ENCODE data around the gene TUT1.

Gene TUT1

DNA sequence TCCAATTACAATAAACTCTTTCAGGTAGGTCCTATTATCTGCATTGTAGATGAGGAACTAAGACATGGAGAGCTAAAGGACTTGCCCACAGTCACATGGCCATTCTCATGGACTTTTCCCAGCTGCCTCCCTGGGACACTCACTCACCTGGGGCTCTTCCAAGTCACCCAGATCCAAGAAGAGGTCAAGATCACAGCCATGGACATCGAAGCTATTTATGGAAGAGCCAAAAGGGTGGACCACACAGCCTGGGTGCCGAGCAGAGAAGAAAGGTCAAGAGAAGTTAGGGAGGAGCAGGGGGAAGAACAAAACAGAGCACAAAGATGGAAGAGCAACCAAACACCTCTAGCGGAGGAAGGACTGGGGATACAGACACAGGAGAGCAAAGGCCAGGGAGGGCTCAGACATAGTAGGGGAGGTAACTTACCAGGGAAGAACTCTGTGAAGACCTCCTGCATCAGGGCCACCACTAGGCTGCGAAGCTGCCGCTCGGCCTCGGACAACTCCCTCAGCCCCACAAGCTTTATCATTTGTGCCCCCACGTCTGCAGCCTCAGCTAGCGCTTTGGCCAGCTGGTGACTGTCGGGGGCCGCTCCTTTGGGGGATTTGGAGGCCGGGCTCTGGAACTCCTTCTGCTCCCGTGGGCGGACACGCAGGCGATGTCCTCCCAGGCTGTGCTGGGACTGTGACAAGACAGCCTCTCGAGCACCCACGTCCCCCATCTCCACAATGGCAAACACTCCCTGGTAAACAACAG is 10.2 kb downstream of the TUT1 start:
- Histone ChIP-seq H3K9ac (ENCODE audit: low read depth, low read length) (no peak overlapping the region), H3K9me3 (ENCODE audit: insufficient read depth, low read length, severe bottlenecking) (no peaks in the 10 kb centered on the region), H3K4me3 (ENCODE audit: low read depth in 1 of 2, low read length in 2 of 2) (no peak overlapping the region), H3K27ac (ENCODE audit: low read length) (no peak overlapping the region), H3K4me1 (ENCODE audit: insufficient read depth, low read length) (peaks cover 4% of the 10 kb centered on the region), H4K20me1 (ENCODE audit: insufficient read depth, low read length) (no peaks in the 10 kb centered on the region; the same call in 1 of the 2 replicates), H2AFZ (ENCODE audit: low read depth, low read length) (no peak overlapping the region), H3K27me3 (ENCODE audit: insufficient read depth, low read length, poor library complexity) (no peaks in the 10 kb centered on the region), H3K36me3 (ENCODE audit: insufficient read depth, low read length) (peaks cover 69% of the 10 kb centered on the region), H3K4me2 (ENCODE audit: insufficient read depth, low read length) (no peak overlapping the region), H3K79me2 (ENCODE audit: insufficient read depth, low read length) (peaks cover 22% of the 10 kb centered on the region)
- no peak for ATAC-seq (ENCODE audit: insufficient read depth, low read depth)
- no peak for TF ChIP-seq EZH2 (IDR thresholded peaks at IDR 0.05; ENCODE audit: borderline replicate concordance, low read depth, low read length, severe bottlenecking)
- TF ChIP-seq, protein P1, sequence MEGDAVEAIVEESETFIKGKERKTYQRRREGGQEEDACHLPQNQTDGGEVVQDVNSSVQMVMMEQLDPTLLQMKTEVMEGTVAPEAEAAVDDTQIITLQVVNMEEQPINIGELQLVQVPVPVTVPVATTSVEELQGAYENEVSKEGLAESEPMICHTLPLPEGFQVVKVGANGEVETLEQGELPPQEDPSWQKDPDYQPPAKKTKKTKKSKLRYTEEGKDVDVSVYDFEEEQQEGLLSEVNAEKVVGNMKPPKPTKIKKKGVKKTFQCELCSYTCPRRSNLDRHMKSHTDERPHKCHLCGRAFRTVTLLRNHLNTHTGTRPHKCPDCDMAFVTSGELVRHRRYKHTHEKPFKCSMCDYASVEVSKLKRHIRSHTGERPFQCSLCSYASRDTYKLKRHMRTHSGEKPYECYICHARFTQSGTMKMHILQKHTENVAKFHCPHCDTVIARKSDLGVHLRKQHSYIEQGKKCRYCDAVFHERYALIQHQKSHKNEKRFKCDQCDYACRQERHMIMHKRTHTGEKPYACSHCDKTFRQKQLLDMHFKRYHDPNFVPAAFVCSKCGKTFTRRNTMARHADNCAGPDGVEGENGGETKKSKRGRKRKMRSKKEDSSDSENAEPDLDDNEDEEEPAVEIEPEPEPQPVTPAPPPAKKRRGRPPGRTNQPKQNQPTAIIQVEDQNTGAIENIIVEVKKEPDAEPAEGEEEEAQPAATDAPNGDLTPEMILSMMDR (IDR thresholded peaks at IDR 0.05; ENCODE audit: borderline replicate concordance, extremely low read depth, low read length, poor library complexity, severe bottlenecking) = no peak
- no peak for DNase-seq

DNA sequence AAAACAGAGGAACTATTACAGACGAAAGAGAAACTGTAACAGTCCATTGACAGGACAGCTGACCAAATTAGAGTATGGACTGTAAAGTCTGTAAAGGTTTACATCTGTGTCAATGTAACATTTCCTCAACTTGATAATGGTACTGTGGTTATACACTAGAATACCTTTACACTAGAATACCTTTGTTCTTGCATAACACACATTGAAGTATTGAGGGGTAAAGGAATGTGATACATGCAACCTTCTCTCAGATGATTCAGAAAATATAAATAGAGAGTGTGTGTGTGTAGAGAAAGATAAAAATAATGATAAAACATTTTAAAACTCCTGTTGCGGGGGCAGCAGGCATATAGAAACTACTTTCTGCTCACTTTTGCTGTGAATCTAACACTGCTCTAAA is 12.1 kb downstream of the TUT1 start:
- ATAC-seq (ENCODE audit: insufficient read depth, low read depth) (no peak), DNase-seq (no peak)
- no peaks in the 10 kb centered on the region for H3K9me3 ChIP-seq (ENCODE audit: insufficient read depth, low read length, severe bottlenecking)
- H3K4me1 ChIP-seq (ENCODE audit: insufficient read depth, low read length) = peaks cover 23% of the 10 kb centered on the region
- no peak overlapping the region for H3K9ac ChIP-seq (ENCODE audit: low read depth, low read length)
- no peak for TF ChIP-seq EZH2 (IDR thresholded peaks at IDR 0.05; ENCODE audit: borderline replicate concordance, low read depth, low read length, severe bottlenecking)
- TF ChIP-seq, protein P1 (IDR thresholded peaks at IDR 0.05; ENCODE audit: borderline replicate concordance, extremely low read depth, low read length, poor library complexity, severe bottlenecking) = no peak
- no peak overlapping the region for H3K27ac ChIP-seq (ENCODE audit: low read length)
- no peaks in the 10 kb centered on the region; the same call in 1 of the 2 replicates for H4K20me1 ChIP-seq (ENCODE audit: insufficient read depth, low read length)
- no peak overlapping the region for H3K4me3 ChIP-seq (ENCODE audit: low read depth in 1 of 2, low read length in 2 of 2)
- H3K27me3 ChIP-seq (ENCODE audit: insufficient read depth, low read length, poor library complexity) = no peaks in the 10 kb centered on the region
- H2AFZ ChIP-seq (ENCODE audit: low read depth, low read length) = no peak overlapping the region
- H3K36me3 ChIP-seq (ENCODE audit: insufficient read depth, low read length) = peaks cover 68% of the 10 kb centered on the region
- peaks cover 35% of the 10 kb centered on the region; the same call in 1 of the 2 replicates for H3K79me2 ChIP-seq (ENCODE audit: insufficient read depth, low read length)
- no peak overlapping the region for H3K4me2 ChIP-seq (ENCODE audit: insufficient read depth, low read length)

DNA sequence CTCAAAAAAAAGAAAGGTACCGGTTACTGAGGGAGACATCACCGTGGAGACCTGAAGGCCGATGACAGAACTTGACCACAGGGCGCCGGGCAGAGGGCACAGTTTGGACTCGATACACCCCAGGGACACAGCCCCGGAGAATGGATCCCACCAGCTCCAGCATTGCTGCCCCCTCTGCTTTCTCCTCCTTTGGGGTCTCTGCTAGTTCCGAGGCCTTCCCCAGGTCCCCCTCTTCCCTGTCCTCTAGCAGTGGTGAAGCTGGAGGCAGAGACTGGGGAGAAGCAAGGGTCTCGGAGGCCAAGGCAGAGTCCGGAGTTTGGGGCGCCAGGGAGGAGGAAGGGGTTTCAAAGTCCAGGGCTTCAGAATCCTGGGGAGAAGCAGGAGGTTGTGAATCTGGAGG is 12.8 kb downstream of the TUT1 start:
- Histone ChIP-seq H3K36me3 (ENCODE audit: insufficient read depth, low read length) (peaks cover 62% of the 10 kb centered on the region), H3K27ac (ENCODE audit: low read length) (no peak overlapping the region), H3K9ac (ENCODE audit: low read depth, low read length) (no peak overlapping the region), H3K79me2 (ENCODE audit: insufficient read depth, low read length) (peaks cover 32% of the 10 kb centered on the region), H2AFZ (ENCODE audit: low read depth, low read length) (no peak overlapping the region), H3K4me3 (ENCODE audit: low read depth in 1 of 2, low read length in 2 of 2) (no peak overlapping the region), H3K4me2 (ENCODE audit: insufficient read depth, low read length) (no peak overlapping the region), H3K4me1 (ENCODE audit: insufficient read depth, low read length) (peaks cover 23% of the 10 kb centered on the region), H3K27me3 (ENCODE audit: insufficient read depth, low read length, poor library complexity) (no peaks in the 10 kb centered on the region), H3K9me3 (ENCODE audit: insufficient read depth, low read length, severe bottlenecking) (no peaks in the 10 kb centered on the region), H4K20me1 (ENCODE audit: insufficient read depth, low read length) (no peaks in the 10 kb centered on the region; the same call in 1 of the 2 replicates)
- DNase-seq (no peak), ATAC-seq (ENCODE audit: insufficient read depth, low read depth) (no peak)
- TF ChIP-seq, protein P1 (IDR thresholded peaks at IDR 0.05; ENCODE audit: borderline replicate concordance, extremely low read depth, low read length, poor library complexity, severe bottlenecking) = no peak
- no peak for TF ChIP-seq EZH2 (IDR thresholded peaks at IDR 0.05; ENCODE audit: borderline replicate concordance, low read depth, low read length, severe bottlenecking)

All from DND-41 (cell line).